HepG2 (cell line): ENCODE data around the gene MAP2K3.

Source experiments
- HMGXB4 ChIP-seq, 2 experiments: sonication (generic) in 1 of 2; formaldehyde crosslinking in 1 of 2; IDR thresholded peaks; 2 replicates each; pipeline versions ENCODE4 v1.4.0 to v1.6.1; 2018 to 2020; ENCODE audit warnings: missing genetic modification reagents in 2 of 2, borderline replicate concordance in 1 of 2, low read depth in 1 of 2, mild to moderate bottlenecking in 1 of 2, missing biosample characterization in 1 of 2
- HNRNPK ChIP-seq: fragments of 200-400 bp; formaldehyde crosslinking; IDR thresholded peaks from 2 replicates; pipeline ENCODE4 v1.6.1; 2018; ENCODE audit warnings: low read length, low read depth, moderate library complexity, mild to moderate bottlenecking; ENCODE audit not compliant: poor library complexity, severe bottlenecking
- MYNN ChIP-seq: sonication (generic); formaldehyde crosslinking; IDR thresholded peaks from 2 replicates; pipeline ENCODE4 v1.4.0; 2020; ENCODE audit warnings: mild to moderate bottlenecking, low read depth, missing genetic modification reagents
- POLR2A ChIP-seq, 2 experiments: IDR thresholded peaks; 2 replicates each; pipeline ENCODE4 v1.6.1; 2011; ENCODE audit warnings: low read depth in 2 of 2, low read length in 2 of 2, mild to moderate bottlenecking in 1 of 2, moderate library complexity in 1 of 2; ENCODE audit not compliant: insufficient read depth in 1 of 2
- SMARCC2 ChIP-seq: fragments of 450-650 bp; IDR thresholded peaks from 2 replicates; pipeline ENCODE4 v1.6.1; 2017; ENCODE audit warnings: antibody characterized with exemption, mild to moderate bottlenecking
- YY1 ChIP-seq: IDR thresholded peaks from 2 replicates; pipeline ENCODE4 v1.6.1; 2011; ENCODE audit warnings: low read length, low read depth, moderate library complexity, mild to moderate bottlenecking; ENCODE audit not compliant: insufficient read depth, insufficient replicate concordance
- ZNF678 ChIP-seq: sonication (generic); formaldehyde crosslinking; IDR thresholded peaks from 2 replicates; pipeline ENCODE4 v1.4.0; 2020; ENCODE audit warnings: mild to moderate bottlenecking, missing genetic modification reagents

DNA sequence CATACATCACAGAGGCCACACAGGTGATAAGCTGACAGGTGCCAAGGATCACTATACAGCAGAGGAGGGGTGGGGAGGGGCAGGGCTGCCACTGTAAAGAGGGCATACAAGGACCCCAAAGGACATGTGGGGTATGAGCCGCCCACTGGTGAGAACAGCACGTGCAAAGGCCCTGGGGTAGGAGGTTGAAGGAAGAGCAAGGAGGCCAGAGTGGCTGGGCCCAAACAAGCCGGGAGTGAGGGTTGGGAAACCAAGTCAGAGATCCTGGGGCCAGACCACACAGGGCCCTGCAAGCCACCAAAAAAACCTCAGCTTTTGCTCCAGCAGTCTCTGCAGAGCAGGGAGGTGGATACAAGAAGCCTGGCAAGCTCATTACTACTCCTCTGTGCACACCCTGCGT is 37.8 kb upstream of the MAP2K3 start:
- no peak for TF ChIP-seq HMGXB4 (CRISPR knock-in tag; IDR thresholded peaks at IDR 0.05; ENCODE audit: borderline replicate concordance in 1 of 2, low read depth in 1 of 2)
- no peak for TF ChIP-seq YY1
- no peak for TF ChIP-seq SMARCC2
- no peak for TF ChIP-seq POLR2A (IDR thresholded peaks at IDR 0.05; ENCODE audit: insufficient read depth in 1 of 2, low read depth in 2 of 2, low read length in 2 of 2)
- no peak for TF ChIP-seq MYNN
- no peak for TF ChIP-seq ZNF678
- TF ChIP-seq HNRNPK: no peak
